Natural killer cell (primary cell): ENCODE data around the gene UGCG. TPM values are rescaled to one million over a fixed set of nuclear protein-coding genes. Genes with fewer than 3 reads are reported as not detected.

Source experiments
- ATAC-seq, 3 donors: fragments of 150-1000 bp in 2 of 3; fragments of 200-7000 bp in 1 of 3; cut with Tn5 transposase; 1 replicate in 1 of 3; 2 replicates in 2 of 3; pipeline ENCODE4 v1.10.0; 2021; ENCODE audit warnings: mild to moderate bottlenecking in 2 of 3, moderate library complexity in 2 of 3
- DNase-seq, 2 donors: peaks; one replicate each; pipeline versions ENCODE4 v3.0.0 to v3.0.0-alpha.2; 2013 to 2021; ENCODE audit warnings: mixed read lengths in 1 of 2
- H3K27ac ChIP-seq: one replicate; pipeline ENCODE4 v1.5.1; 2013; ENCODE audit warnings: mild to moderate bottlenecking, low read length
- H3K27me3 ChIP-seq: one replicate; pipeline ENCODE4 v1.6.1; 2013; ENCODE audit warnings: low read length; ENCODE audit not compliant: control insufficient read depth, insufficient read depth
- H3K36me3 ChIP-seq: one replicate; pipeline ENCODE4 v1.6.1; 2013; ENCODE audit warnings: low read length; ENCODE audit not compliant: control insufficient read depth, insufficient read depth
- H3K4me1 ChIP-seq: one replicate; pipeline ENCODE4 v1.6.1; 2013; ENCODE audit warnings: low read length; ENCODE audit not compliant: control insufficient read depth, insufficient read depth
- H3K4me3 ChIP-seq: one replicate; pipeline ENCODE4 v1.5.1; 2013; ENCODE audit warnings: low read length
- H3K9me3 ChIP-seq: one replicate; pipeline ENCODE4 v1.6.1; 2013; ENCODE audit warnings: low read length; ENCODE audit not compliant: control insufficient read depth, insufficient read depth
- H3K27ac Mint-ChIP-seq, 2 donors: one replicate each; pipeline ENCODE4 v1.8.0; 2022; ENCODE audit warnings: mild to moderate bottlenecking in 2 of 2, mixed read lengths in 2 of 2, moderate library complexity in 1 of 2
- H3K27me3 Mint-ChIP-seq, 2 donors: one replicate each; pipeline ENCODE4 v1.8.0; 2022; ENCODE audit warnings: low read depth in 2 of 2, mixed read lengths in 2 of 2
- H3K36me3 Mint-ChIP-seq: one replicate; pipeline ENCODE4 v1.8.0; 2022; ENCODE audit warnings: mixed read lengths
- H3K4me1 Mint-ChIP-seq, 2 donors: one replicate each; pipeline ENCODE4 v1.8.0; 2022; ENCODE audit warnings: mixed read lengths in 2 of 2
- H3K4me3 Mint-ChIP-seq: one replicate; pipeline ENCODE4 v1.8.0; 2022; ENCODE audit warnings: mild to moderate bottlenecking, moderate library complexity, mixed read lengths
- H3K9me3 Mint-ChIP-seq, 2 donors: one replicate each; pipeline ENCODE4 v1.8.0; 2022; ENCODE audit warnings: mixed read lengths in 2 of 2
- CTCF ChIP-seq: fragments of 200-600 bp; IDR thresholded peaks from one replicate; pipeline ENCODE4 v1.8.0; 2022; ENCODE audit warnings: antibody characterized with exemption
- WGBS: methylation state at CpG from one replicate; pipeline ENCODE4 v1.1.7; 2013; ENCODE audit warnings: missing lambda C conversion rate; ENCODE audit not compliant: insufficient coverage; 5-methylcytosine and 5-hydroxymethylcytosine counted together
- intact Hi-C: fragments of 100-400 bp; cut with micrococcal nuclease; formaldehyde crosslinking; loops from one replicate; pipeline ENCODE4 v1.14.2; 2022
- total RNA-seq, 4 donors: library from RNA; stranded (reverse); fragments of 120-200 nt in 1 of 4; gene quantifications; one replicate each; pipeline versions ENCODE4 v1.2.3 to v1.2.4, GENCODE V29; 2013 to 2022

The UGCG gene
- total RNA-seq, 3 donors from 2014 or later (not counting 1 experiment from before 2014, with no cell fraction given) = 17.9 to 21.4 (median 18.8) TPM

- peaks cover 38 to 68% of the 10 kb centered on the region in 2 donors for H3K4me1 Mint-ChIP-seq
- Histone ChIP-seq H3K27me3 (no peaks in the 10 kb centered on the region), H3K4me3 (no peak overlapping the region), H3K4me1 (peaks cover 19% of the 10 kb centered on the region), H3K27ac (no peak overlapping the region), H3K9me3 (no peaks in the 10 kb centered on the region), H3K36me3 (no peaks in the 10 kb centered on the region)
- TF ChIP-seq CTCF = no peak
- H3K9me3 Mint-ChIP-seq = no peaks in the 10 kb centered on the region
- no peak overlapping the region for H3K4me3 Mint-ChIP-seq
- ATAC-seq (no peak), DNase-seq (no peak)
- intact Hi-C loops = no loop called here
- H3K27ac Mint-ChIP-seq = no peak overlapping the region
- H3K27me3 Mint-ChIP-seq = no peaks in the 10 kb centered on the region
- no peaks in the 10 kb centered on the region for H3K36me3 Mint-ChIP-seq
- 89% methylated on average over 5 of the region's 5 CpGs for WGBS
Measured at GRCh38 chr9:111907147-111907546, 10.5 kb downstream of the UGCG start.

DNA sequence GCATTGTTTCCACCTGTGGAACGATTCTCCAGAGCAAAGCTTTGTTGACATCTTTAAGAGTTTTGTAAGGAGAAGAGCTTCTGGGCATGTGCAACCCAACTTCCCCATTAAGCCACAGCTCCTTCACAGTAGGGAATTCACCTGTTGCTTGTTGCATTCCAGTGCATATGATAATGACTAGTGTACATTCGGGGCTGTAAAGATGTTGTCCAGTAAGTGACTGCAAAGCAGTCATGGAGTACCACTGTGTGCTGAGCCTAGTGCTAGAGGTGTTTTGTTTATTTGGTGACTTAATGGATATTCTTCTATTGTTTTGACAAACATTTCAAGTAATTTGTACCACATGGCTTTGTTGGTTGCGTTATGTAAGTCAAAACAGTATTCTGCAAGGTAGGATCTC, 12.8 kb downstream of the UGCG start:
- no peaks in the 10 kb centered on the region for H3K9me3 Mint-ChIP-seq
- H3K27ac Mint-ChIP-seq = peak overlapping the region; percentile 19 to 34
- H3K4me3 Mint-ChIP-seq = no peak overlapping the region
- intact Hi-C loops = no loop called here
- no peaks in the 10 kb centered on the region for H3K9me3 ChIP-seq
- H3K36me3 ChIP-seq = no peaks in the 10 kb centered on the region
- H3K4me3 ChIP-seq = no peak overlapping the region
- no peaks in the 10 kb centered on the region for H3K27me3 ChIP-seq
- WGBS = 49% methylated on average over 3 of the region's 3 CpGs
- peaks cover 16% of the 10 kb centered on the region for H3K4me1 ChIP-seq
- peak in 1 of 3 donors; percentile 55 for ATAC-seq
- DNase-seq = no peak
- no peak overlapping the region for H3K27ac ChIP-seq
- no peaks in the 10 kb centered on the region for H3K27me3 Mint-ChIP-seq
- no peaks in the 10 kb centered on the region for H3K36me3 Mint-ChIP-seq
- TF ChIP-seq CTCF = no peak
- peaks cover 52 to 79% of the 10 kb centered on the region in 2 donors for H3K4me1 Mint-ChIP-seq

GRCh38 chr9:111910428-111910827, 13.8 kb downstream of the UGCG start:
- no peaks in the 10 kb centered on the region for H3K27me3 ChIP-seq
- no peak overlapping the region for H3K4me3 ChIP-seq
- DNase-seq = no peak
- H3K36me3 ChIP-seq = peaks cover 5% of the 10 kb centered on the region
- no peak for TF ChIP-seq CTCF
- ATAC-seq = no peak
- WGBS = 87% methylated on average over 3 of the region's 6 CpGs
- no peak overlapping the region for H3K27ac ChIP-seq
- Mint-ChIP-seq H3K4me3 (no peak overlapping the region), H3K27ac (peak overlapping the region in 1 of 2 donors; percentile 25), H3K36me3 (no peaks in the 10 kb centered on the region), H3K9me3 (no peaks in the 10 kb centered on the region), H3K4me1 (peaks cover 60 to 78% of the 10 kb centered on the region in 2 donors), H3K27me3 (no peaks in the 10 kb centered on the region)
- intact Hi-C loops = no loop called here
- H3K9me3 ChIP-seq = no peaks in the 10 kb centered on the region
- peaks cover 16% of the 10 kb centered on the region for H3K4me1 ChIP-seq

- 83% methylated on average over 6 of the region's 6 CpGs for WGBS
- no peak for DNase-seq
- H3K4me1 Mint-ChIP-seq = peaks cover 48 to 60% of the 10 kb centered on the region in 2 donors
- H3K36me3 Mint-ChIP-seq = no peaks in the 10 kb centered on the region
- H3K36me3 ChIP-seq = peaks cover 10% of the 10 kb centered on the region
- no peak overlapping the region for H3K4me3 ChIP-seq
- no peak overlapping the region for H3K4me3 Mint-ChIP-seq
- TF ChIP-seq CTCF = no peak
- H3K27me3 Mint-ChIP-seq = no peaks in the 10 kb centered on the region
- H3K27ac ChIP-seq = no peak overlapping the region
- ATAC-seq = no peak
- intact Hi-C loops = no loop called here
- H3K4me1 ChIP-seq = peaks cover 22% of the 10 kb centered on the region
- H3K9me3 Mint-ChIP-seq = no peaks in the 10 kb centered on the region
- no peaks in the 10 kb centered on the region for H3K9me3 ChIP-seq
- H3K27ac Mint-ChIP-seq = peak overlapping the region in 1 of 2 donors; percentile 65
- no peaks in the 10 kb centered on the region for H3K27me3 ChIP-seq
Measured at GRCh38 chr9:111913159-111913558, 16.5 kb downstream of the UGCG start.
